NCI-H146 treated with DMSO at 0.1 percent for 48 hours (cell line): ENCODE measurements around the gene LRFN2.
A peak's percentile ranks its signal among the peaks of the same experiment; 100 is the strongest.

Experiments
- DNase-seq: peaks from one replicate; lab custom pipeline; 2025; ENCODE audit not compliant: unreplicated experiment; lab: John Stamatoyannopoulos, UW

The LRFN2 gene

GRCh38 chr6:40406175-40406574, 181.0 kb downstream of the LRFN2 start:
- DNase-seq: no peak

- no peak for DNase-seq
Observed at GRCh38 chr6:40400738-40401137, 186.4 kb downstream of the LRFN2 start.

- DNase-seq: no peak
Observed at GRCh38 chr6:40399888-40400457, 187.2 kb downstream of the LRFN2 start.

DNA sequence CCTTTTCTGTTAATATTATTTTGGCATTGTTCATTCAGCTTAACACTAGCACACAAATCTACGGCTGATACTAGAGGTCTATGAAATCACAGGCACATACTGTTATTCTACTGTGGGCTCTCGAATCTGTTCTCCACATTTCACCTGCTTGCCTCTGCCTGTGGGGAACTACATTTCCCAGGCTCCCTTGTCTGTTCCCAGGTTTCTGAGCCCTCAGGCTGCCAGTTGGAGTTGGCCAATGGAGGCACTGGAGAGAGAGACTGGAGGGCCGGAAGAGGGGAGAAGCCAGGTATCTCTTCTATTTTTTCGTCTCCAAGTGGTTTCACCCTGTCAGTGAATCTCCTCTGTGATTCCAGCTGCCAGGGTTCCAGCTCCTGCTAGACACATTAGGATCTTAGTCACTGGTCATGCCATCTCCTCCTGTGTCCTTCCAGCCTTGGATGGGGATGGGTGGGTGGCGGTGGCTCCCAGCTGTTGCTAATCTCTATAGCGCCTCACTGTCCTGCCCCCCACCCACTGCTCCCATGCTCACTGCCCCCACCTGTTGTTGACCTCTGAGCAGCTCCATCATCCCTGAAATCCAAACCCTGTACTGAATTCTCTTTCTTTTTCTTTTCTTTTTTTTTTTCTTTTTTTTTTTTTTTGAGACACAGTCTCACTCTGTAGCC, 188.2 kb downstream of the LRFN2 start:
- no peak for DNase-seq

DNA sequence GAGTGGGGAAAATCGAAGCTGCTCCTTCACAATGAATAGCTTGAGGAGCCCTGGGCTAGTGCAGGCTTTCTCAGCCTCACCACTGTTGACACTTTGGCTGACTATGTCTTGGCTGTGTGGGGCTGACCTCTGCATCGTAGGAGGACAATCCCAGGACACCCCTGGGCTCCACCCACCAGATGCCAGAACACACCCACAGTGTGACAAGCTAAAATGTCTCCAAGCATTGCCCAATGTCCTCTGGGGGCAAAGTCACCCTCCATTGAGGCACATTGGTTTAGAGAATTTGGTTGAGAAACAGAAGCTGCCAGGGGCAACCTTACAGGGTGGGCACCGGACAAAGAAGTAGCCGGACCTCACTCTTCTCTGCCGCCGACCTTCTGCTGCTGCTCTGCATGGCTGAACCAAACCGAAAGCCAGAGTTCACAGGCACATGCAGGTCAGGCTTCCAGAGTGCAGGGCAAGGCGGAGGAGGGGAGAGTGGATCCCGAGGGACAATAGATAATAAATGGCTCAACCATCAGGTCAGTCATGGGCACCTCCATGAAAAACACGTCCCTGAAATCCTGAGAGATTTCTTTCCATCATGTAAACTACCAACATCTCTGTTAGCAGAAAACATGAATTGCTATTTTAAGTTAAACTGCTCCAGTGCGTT, 189.0 kb downstream of the LRFN2 start:
- DNase-seq: no peak

DNA sequence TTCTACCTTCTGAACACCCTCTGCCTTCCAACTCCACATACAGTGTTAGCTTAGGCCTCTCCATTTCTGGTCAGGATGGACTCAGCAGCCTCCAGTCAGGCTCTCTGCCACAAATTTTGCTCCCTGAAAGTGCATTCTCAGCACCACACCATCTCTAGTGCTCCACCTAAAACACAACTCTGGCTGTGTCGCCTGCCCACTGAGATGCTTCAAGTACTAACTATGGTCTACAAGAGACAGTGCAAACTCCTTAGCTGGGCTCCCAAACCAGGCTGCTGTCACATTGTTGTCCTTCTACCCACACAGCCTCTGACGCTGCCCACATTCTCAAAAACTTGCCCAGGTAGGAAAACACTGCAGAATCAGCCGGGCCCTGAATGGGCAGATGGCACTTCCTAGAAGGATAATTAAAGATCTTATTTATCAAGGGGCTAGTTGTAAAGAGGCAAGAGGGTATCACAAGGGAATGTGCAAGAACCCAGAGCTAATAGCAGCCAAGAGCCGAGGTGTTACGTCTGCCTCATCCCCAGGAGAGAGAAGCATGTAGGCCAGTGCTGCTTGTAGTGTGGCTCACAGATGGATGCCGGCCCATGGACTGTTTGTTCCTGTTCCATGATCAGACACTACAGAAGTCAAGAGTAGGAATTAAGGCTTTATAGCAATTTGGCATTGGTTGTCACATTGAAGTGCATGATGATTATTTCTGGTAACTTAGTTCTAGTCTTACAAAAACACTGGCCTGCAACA, 189.7 kb downstream of the LRFN2 start:
- DNase-seq: no peak

GRCh38 chr6:40395698-40396076, 191.5 kb downstream of the LRFN2 start:
- DNase-seq: no peak

- peak; percentile 11 for DNase-seq
Observed at GRCh38 chr6:40395066-40395697, 192.0 kb downstream of the LRFN2 start.

DNA sequence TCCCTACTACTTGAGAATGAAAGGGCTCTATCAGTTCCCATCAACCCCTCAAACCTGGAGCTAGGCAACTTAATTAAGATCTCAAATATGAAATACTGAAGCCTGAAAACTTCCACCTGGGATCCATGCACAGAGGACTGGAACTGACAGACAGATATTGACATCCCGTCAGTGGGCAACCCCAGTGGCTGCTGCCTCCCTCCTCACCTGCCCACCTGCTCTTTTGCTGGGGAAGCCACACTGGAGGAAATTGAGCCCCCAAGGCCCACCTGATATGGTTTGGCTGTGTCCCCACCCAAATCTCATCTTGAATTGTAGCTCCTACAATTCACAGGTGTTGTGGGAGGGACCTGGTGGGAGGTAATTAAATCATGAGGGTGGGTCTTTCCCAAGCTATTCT, 192.8 kb downstream of the LRFN2 start:
- DNase-seq: no peak

DNA sequence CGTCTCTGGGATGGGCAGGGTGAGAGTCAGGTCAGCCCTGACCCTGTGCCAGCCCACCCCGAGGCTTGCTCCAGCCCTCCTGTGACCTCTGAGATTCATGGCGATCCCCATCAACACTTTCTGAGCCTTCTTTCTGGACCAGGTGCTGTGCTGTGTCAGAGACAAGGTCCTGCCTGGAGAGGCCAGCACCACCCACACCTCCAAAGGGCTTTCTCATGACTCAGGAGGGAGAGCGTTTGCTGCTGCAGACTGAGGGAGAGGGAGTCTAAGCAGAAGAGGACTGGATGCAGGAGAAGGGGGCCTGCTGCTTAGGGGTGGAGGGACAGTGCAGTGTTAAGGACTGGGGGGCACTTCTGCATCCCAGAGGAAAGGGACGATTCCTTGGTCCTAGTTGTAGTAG, 193.5 kb downstream of the LRFN2 start:
- no peak for DNase-seq

GRCh38 chr6:40392589-40392988, 194.6 kb downstream of the LRFN2 start:
- no peak for DNase-seq

- no peak for DNase-seq
Observed at GRCh38 chr6:40391851-40392517, 195.2 kb downstream of the LRFN2 start.

DNA sequence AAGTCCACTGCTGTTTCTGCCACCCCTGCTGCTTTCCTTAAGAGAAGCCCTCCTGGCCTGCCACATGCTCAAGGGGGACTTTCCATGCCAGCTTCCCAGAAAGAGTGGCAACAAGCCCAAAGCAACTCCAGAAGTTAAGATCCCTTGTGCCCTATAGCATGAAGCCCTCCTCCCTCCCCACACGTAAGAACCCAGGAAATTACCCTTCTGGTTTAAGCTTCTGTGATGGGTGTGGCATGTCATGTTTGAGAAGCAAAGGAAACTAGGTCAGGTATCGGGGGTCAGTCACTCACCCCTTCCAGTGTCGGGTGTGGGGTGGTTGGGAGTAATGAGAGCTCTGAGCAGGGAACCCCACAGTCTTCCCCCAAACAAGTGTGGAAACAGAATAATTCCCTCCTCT, 196.1 kb downstream of the LRFN2 start:
- DNase-seq: no peak

DNA sequence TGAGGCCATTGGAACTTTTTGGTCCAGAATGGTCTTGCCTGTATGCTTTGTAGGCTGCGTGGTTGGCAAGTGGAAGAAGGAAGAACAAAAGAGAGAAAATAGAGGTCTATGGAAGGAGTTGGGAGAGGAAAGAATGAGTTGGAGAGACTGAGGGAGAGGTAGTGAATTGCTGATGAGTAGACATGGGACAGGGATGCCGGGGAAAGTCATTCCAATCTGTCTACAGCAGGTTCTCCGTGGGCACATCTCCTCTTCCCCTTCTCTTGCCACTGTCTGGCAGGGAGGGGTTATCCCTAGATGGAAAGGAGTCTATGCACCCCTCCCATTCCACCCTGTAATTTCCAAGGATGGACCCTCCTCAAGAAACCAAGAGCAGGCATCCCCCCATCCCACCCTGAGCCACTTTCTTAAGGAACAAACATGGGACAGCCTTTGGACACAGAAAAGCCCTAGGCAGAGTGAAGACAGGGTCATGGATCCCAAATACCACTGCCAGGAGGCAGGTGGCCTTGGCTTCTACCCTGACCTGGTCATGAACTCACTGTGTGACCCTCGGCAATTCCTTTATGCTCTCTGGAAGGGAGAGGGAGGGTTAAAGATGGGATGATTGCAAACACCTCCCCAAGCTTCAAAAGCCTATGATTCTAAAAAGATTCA, 196.9 kb downstream of the LRFN2 start:
- DNase-seq: no peak

GRCh38 chr6:40389254-40389653, 197.9 kb downstream of the LRFN2 start:
- no peak for DNase-seq

DNA sequence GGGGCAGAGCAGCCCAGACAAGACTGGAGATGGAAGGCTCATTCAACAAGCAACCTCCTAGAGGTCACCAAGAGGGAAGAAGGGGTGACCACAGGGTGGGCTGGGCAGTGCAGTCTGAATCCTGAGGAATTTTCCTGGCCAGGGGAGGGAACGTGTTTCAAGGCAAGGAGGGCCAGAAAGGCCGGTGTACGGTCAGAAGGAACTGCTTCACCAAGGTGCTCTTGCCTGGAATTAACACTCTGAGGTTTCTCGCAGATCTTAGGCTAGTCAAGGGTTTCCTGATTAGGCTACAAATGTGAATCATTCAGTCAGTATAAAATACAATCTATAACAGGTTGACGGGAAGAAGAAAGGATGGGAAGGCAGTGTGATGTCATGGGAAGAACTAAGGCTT, 199.3 kb downstream of the LRFN2 start:
- no peak for DNase-seq

DNA sequence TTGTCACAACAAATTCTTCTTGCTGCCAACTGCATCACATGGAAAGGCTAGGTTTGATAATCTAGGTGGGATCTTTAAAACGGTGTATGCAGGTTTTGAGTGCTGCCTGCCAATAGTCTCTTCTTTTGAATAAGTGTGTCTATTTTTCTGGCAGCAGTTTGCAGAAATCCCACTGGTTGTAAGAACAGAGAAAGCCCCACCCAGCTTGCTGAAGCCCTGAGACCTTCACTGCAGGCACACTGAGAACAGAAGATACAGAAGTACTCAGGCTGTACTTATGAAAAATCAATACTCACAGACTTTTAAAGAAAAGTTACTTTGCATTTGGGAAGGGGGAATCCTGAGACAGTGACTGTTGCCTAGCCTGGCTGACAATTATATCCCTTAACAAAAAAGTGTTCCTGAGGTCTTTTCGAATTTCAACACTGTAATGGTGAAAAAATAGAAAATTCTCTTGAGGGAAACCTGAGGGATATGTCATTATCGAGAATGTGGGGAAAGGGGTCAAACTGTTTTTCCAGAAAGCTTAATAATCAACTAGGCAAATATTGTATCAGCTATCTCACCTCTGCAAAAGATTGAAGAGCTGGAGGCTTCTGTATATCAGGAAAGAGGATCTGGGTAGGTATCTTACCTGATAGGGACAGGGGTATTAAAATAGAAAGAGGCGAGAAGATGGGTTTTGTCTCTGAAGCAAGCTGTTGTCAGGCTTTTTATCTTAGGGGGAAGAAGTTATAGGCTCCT, 199.9 kb downstream of the LRFN2 start:
- DNase-seq: no peak

DNA sequence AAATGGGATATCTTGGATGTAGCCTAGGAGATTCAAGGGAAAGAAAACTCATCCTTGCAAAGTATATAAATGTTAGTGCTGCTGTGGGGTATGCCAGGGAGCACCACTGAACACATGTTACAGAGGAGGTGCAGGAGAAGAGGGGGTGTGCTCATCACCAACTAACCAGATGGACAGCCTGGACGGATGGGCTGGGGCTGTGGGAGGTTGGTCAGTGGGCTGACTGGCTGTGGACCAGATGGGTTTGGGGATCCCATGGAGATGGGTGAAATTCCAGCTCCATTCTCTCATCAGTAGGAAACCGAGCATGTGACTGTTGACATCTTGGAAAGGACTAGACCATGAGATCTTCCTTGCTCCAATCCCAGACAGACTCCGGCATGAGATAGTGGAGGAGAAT, 201.0 kb downstream of the LRFN2 start:
- DNase-seq: no peak

GRCh38 chr6:40383348-40384115, 203.6 kb downstream of the LRFN2 start:
- no peak for DNase-seq
